AG20443 (cell line): ENCODE data around the gene SMIM11.
"Not testable (repeated sequence)": the region's sequence is repeated elsewhere in the genome, so short reads cannot be mapped to it uniquely, and the experiment has no call there.

ENCODE experiments used
- DNase-seq: peaks from one replicate; pipeline ENCODE4 v3.0.0; 2012; ENCODE audit warnings: low spot score, mixed read lengths

The SMIM11 gene

GRCh38 chr21:34423805-34424204 lies 48.5 kb downstream of the SMIM11 start, which contains the start of gene SMIM34:
TSS of gene SMIM34 (minus strand) at chr21:34423951. CDS start at chr21:34423839, 112 bp downstream.
- DNase-seq: not testable (repeated sequence)

DNA sequence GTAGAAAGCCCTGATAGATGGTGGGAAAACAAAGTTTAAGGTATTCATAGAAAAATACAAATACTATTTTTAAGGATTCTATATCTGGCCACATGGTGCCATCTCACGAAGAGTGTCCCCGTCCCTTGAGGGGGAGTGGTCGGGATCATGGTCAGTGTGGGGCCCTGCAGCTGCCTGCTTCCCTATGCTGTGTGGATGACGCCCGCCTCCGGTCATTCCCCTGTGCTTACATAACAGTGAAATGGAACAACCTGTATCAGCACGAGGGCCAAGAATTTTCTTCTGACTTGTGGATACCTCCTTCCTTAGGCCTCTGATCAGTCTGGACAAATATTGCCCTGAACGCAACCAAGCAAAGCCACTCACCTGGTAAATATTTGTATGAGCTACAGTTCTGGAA lies 52.0 kb downstream of the SMIM11 start:
- not testable (repeated sequence) for DNase-seq

- not testable (repeated sequence) for DNase-seq
These were observed 53.1 kb downstream of the SMIM11 start for GRCh38 chr21:34428441-34428840.

- DNase-seq: not testable (repeated sequence)
These were observed 54.4 kb downstream of the SMIM11 start for GRCh38 chr21:34429710-34430109.
